NK-92 (cell line): ENCODE data around the gene SAPCD1.

Source experiments
- DNase-seq: peaks from one replicate; lab custom pipeline; 2025; ENCODE audit not compliant: unreplicated experiment; lab: John Stamatoyannopoulos, UW

The SAPCD1 gene

GRCh38 chr6:31729515-31729978 lies 32.9 kb upstream of the SAPCD1 start:
- no peak for DNase-seq

- DNase-seq: no peak
These were observed 32.4 kb upstream of the SAPCD1 start for GRCh38 chr6:31729979-31730630.

- no peak for DNase-seq
These were observed 31.8 kb upstream of the SAPCD1 start for GRCh38 chr6:31730631-31731086.

GRCh38 chr6:31732029-31732428 lies 30.4 kb upstream of the SAPCD1 start:
- DNase-seq: no peak

GRCh38 chr6:31733734-31734133 lies 28.7 kb upstream of the SAPCD1 start:
- no peak for DNase-seq

GRCh38 chr6:31734247-31734820 lies 28.1 kb upstream of the SAPCD1 start:
- no peak for DNase-seq

GRCh38 chr6:31734821-31735406 lies 27.5 kb upstream of the SAPCD1 start:
- no peak for DNase-seq

GRCh38 chr6:31736021-31736767 lies 26.3 kb upstream of the SAPCD1 start, which contains the start of gene CLIC1:
Gene CLIC1, minus strand, starts transcription at chr6:31736530. Its CDS starts 230 bp downstream, at chr6:31736300.
- no peak for DNase-seq

- no peak for DNase-seq
These were observed 25.6 kb upstream of the SAPCD1 start for GRCh38 chr6:31736768-31737314.

GRCh38 chr6:31737315-31737990 lies 25.0 kb upstream of the SAPCD1 start:
- no peak for DNase-seq

- no peak for DNase-seq
These were observed 24.2 kb upstream of the SAPCD1 start for GRCh38 chr6:31737991-31738979.

GRCh38 chr6:31739639-31740396 lies 22.6 kb upstream of the SAPCD1 start, which contains the start of gene MSH5:
Gene MSH5, plus strand, starts transcription at chr6:31740005. Its CDS starts 462 bp downstream, at chr6:31740467.
- DNase-seq: peak; percentile 69

- no peak for DNase-seq
These were observed 21.8 kb upstream of the SAPCD1 start for GRCh38 chr6:31740397-31741223.

GRCh38 chr6:31741815-31742214 lies 20.6 kb upstream of the SAPCD1 start:
- DNase-seq: no peak

GRCh38 chr6:31742894-31743293 lies 19.6 kb upstream of the SAPCD1 start:
- no peak for DNase-seq

- DNase-seq: no peak
These were observed 18.0 kb upstream of the SAPCD1 start for GRCh38 chr6:31744422-31744821.

- no peak for DNase-seq
These were observed 13.0 kb upstream of the SAPCD1 start for GRCh38 chr6:31749301-31750036.
